MCF 10A (cell line): Measurements from ENCODE around the gene PARD3. TPM values are rescaled to one million over a fixed set of nuclear protein-coding genes. Genes with fewer than 3 reads are reported as not detected.

Source experiments
- BruUV-seq: library from RNA; stranded (reverse); fragments of 400-500 nt; replicated peaks from 2 replicates; lab custom pipeline; 2021; lab: Mats Ljungman, UMichigan
- CTCF ChIA-PET: fragments of 300-600 bp; sonication (Branson Sonifier 250); formaldehyde crosslinking; extraction: SDS; loops from one replicate; lab custom pipeline; 2021; ENCODE audit warnings: antibody characterized with exemption, inconsistent platforms; lab: Yijun Ruan, JAX
- POLR2A ChIA-PET: fragments of 300-600, 350-650 bp; sonication (Branson Sonifier 250); formaldehyde crosslinking; extraction: SDS; loops from one replicate; lab custom pipeline; 2020; ENCODE audit warnings: antibody characterized with exemption, inconsistent platforms; lab: Yijun Ruan, JAX
- DNase-seq: peaks from one replicate; pipeline ENCODE4 v3.0.0-alpha.2; 2018; ENCODE audit not compliant: unreplicated experiment
- H3K27ac Mint-ChIP-seq: one replicate; pipeline ENCODE4 v1.8.0; 2022; ENCODE audit warnings: mild to moderate bottlenecking, low read depth, mixed read lengths; ENCODE audit not compliant: unreplicated experiment
- H3K27me3 Mint-ChIP-seq: one replicate; pipeline ENCODE4 v1.8.0; 2022; ENCODE audit warnings: mixed read lengths; ENCODE audit not compliant: insufficient read depth, unreplicated experiment
- H3K36me3 Mint-ChIP-seq: one replicate; pipeline ENCODE4 v1.8.0; 2022; ENCODE audit warnings: mild to moderate bottlenecking, moderate library complexity, mixed read lengths; ENCODE audit not compliant: insufficient read depth, unreplicated experiment
- H3K4me1 Mint-ChIP-seq: one replicate; pipeline ENCODE4 v1.8.0; 2022; ENCODE audit warnings: mixed read lengths; ENCODE audit not compliant: insufficient read depth, unreplicated experiment
- H3K4me3 Mint-ChIP-seq: one replicate; pipeline ENCODE4 v1.8.0; 2022; ENCODE audit warnings: mild to moderate bottlenecking, moderate library complexity, mixed read lengths; ENCODE audit not compliant: unreplicated experiment
- H3K9me3 Mint-ChIP-seq: one replicate; pipeline ENCODE4 v1.8.0; 2022; ENCODE audit warnings: mixed read lengths; ENCODE audit not compliant: unreplicated experiment
- CTCF ChIP-seq: fragments of 200-600 bp; IDR thresholded peaks from one replicate; pipeline ENCODE4 v1.8.0; 2022; ENCODE audit warnings: antibody characterized with exemption, mild to moderate bottlenecking; ENCODE audit not compliant: unreplicated experiment
- intact Hi-C: fragments of 100-400 bp; cut with micrococcal nuclease; formaldehyde crosslinking; loops from 2 replicates; pipeline ENCODE4 v1.14.1; 2022
- total RNA-seq: library from RNA; stranded (reverse); gene quantifications from 2 replicates; pipeline ENCODE4 v1.2.3, GENCODE V29; 2022

Gene PARD3
- total RNA-seq, 1 experiment from 2014 or later: 70.0 TPM

GRCh38 chr10:34305189-34305588 is 509.9 kb downstream of the PARD3 start:
- POLR2A ChIA-PET: no interaction called here
- Mint-ChIP-seq H3K4me1 (no peaks in the 10 kb centered on the region), H3K27me3 (no peaks in the 10 kb centered on the region), H3K27ac (peak overlapping the region; percentile 58), H3K9me3 (no peaks in the 10 kb centered on the region), H3K4me3 (no peak overlapping the region), H3K36me3 (peaks cover 30% of the 10 kb centered on the region)
- no TSS peak for BruUV-seq
- TF ChIP-seq CTCF: no peak
- DNase-seq: peak; percentile 49
- CTCF ChIA-PET: no interaction called here
- intact Hi-C loops: no loop called here

GRCh38 chr10:34303022-34303421 is 512.1 kb downstream of the PARD3 start:
- no peaks in the 10 kb centered on the region for H3K27me3 Mint-ChIP-seq
- no TSS peak for BruUV-seq
- H3K4me3 Mint-ChIP-seq: no peak overlapping the region
- no peak for DNase-seq
- no peak for TF ChIP-seq CTCF
- POLR2A ChIA-PET: interaction anchor here (0.6 to 0.7 kb wide), 2 partner anchors 17 kb away, joined by 3 read pairs; no protein-coding TSS in a partner anchor
- peaks cover 4% of the 10 kb centered on the region for H3K4me1 Mint-ChIP-seq
- CTCF ChIA-PET: no interaction called here
- no peaks in the 10 kb centered on the region for H3K9me3 Mint-ChIP-seq
- H3K27ac Mint-ChIP-seq: no peak overlapping the region
- intact Hi-C loops: no loop called here
- H3K36me3 Mint-ChIP-seq: peaks cover 24% of the 10 kb centered on the region

GRCh38 chr10:34299105-34299611 is 515.9 kb downstream of the PARD3 start:
- intact Hi-C loops: loop anchor here (10.0 kb wide), 1 partner anchor 1104 kb away; no protein-coding TSS in a partner anchor
- Mint-ChIP-seq H3K36me3 (peaks cover 24% of the 10 kb centered on the region), H3K9me3 (no peaks in the 10 kb centered on the region), H3K27ac (peak overlapping the region; percentile 64), H3K4me3 (no peak overlapping the region), H3K27me3 (no peaks in the 10 kb centered on the region), H3K4me1 (peaks cover 13% of the 10 kb centered on the region)
- BruUV-seq: no TSS peak
- POLR2A ChIA-PET: no interaction called here
- no peak for TF ChIP-seq CTCF
- DNase-seq: peak; percentile 26
- CTCF ChIA-PET: no interaction called here

GRCh38 chr10:34298346-34298818 is 516.7 kb downstream of the PARD3 start:
- Mint-ChIP-seq H3K4me1 (peaks cover 13% of the 10 kb centered on the region), H3K27ac (no peak overlapping the region), H3K27me3 (no peaks in the 10 kb centered on the region), H3K36me3 (peaks cover 18% of the 10 kb centered on the region), H3K4me3 (no peak overlapping the region), H3K9me3 (no peaks in the 10 kb centered on the region)
- no peak for TF ChIP-seq CTCF
- intact Hi-C loops: loop anchor here (10.0 kb wide), 1 partner anchor 1104 kb away; no protein-coding TSS in a partner anchor
- POLR2A ChIA-PET: interaction anchor here (0.6 kb wide), 1 partner anchor 78 kb away, joined by 3 read pairs; no protein-coding TSS in a partner anchor
- DNase-seq: no peak
- CTCF ChIA-PET: no interaction called here
- no TSS peak for BruUV-seq
